Tibial artery (tissue), 4 donors: ENCODE results near the gene STRIP1.

ENCODE experiments used
- DNase-seq, 2 donors: peaks; one replicate each; pipeline ENCODE4 v3.0.0-alpha.2; 2019
- H3K27ac ChIP-seq, 2 donors: fragments of 200-600 bp; sonication (generic) in 1 of 2; 1 replicate in 1 of 2; 2 replicates in 1 of 2; pipeline ENCODE4 v1.5.1; 2018 to 2019; ENCODE audit warnings: mild to moderate bottlenecking in 1 of 2
- H3K27me3 ChIP-seq, 2 donors: fragments of 200-600 bp; sonication (generic) in 1 of 2; one replicate each; pipeline versions ENCODE4 v1.5.1 to v1.6.0; 2016 to 2019
- H3K36me3 ChIP-seq, 3 donors: fragments of 200-600 bp; sonication (generic) in 2 of 3; one replicate each; pipeline ENCODE4 v1.5.1; 2016 to 2019; ENCODE audit warnings: mild to moderate bottlenecking in 2 of 3
- H3K4me1 ChIP-seq, 4 donors: fragments of 200-600 bp; sonication (generic) in 2 of 4; 1 replicate in 3 of 4; 2 replicates in 1 of 4; pipeline ENCODE4 v1.5.1; 2016 to 2019
- H3K4me3 ChIP-seq, 2 donors: fragments of 200-600 bp; sonication (generic) in 1 of 2; 1 replicate in 1 of 2; 2 replicates in 1 of 2; pipeline ENCODE4 v1.5.1; 2018 to 2019; ENCODE audit warnings: mild to moderate bottlenecking in 2 of 2
- H3K9me3 ChIP-seq, 3 donors: fragments of 200-600 bp; sonication (generic) in 1 of 3; one replicate each; pipeline ENCODE4 v1.5.1; 2016 to 2019
- CTCF ChIP-seq, 2 experiments: fragments of 200-600 bp in 1 of 2; fragments of 450-650 bp in 1 of 2; IDR thresholded peaks; one replicate each; pipeline ENCODE4 v1.5.1; 2017 to 2019; ENCODE audit warnings: antibody characterized with exemption in 2 of 2, mild to moderate bottlenecking in 1 of 2, moderate library complexity in 1 of 2
- intact Hi-C: fragments of 100-400 bp; cut with DNase I; formaldehyde crosslinking; loops from one replicate; pipeline ENCODE4 v1.15.0; 2023; ENCODE audit warnings: low total_unique reads

The STRIP1 gene

GRCh38 chr1:110086961-110087360 is 52.5 kb downstream of the STRIP1 start:
- no peak for DNase-seq
- H3K9me3 ChIP-seq: no peaks in the 10 kb centered on the region
- intact Hi-C loops: no loop called here
- H3K4me3 ChIP-seq: no peak overlapping the region
- TF ChIP-seq CTCF (IDR thresholded peaks at IDR 0.05): no peak
- H3K36me3 ChIP-seq: no peaks in the 10 kb centered on the region
- H3K27me3 ChIP-seq: peaks cover 0 to 2% of the 10 kb centered on the region in 2 donors
- H3K4me1 ChIP-seq: peaks cover 0 to 12% (median 5%) of the 10 kb centered on the region in 4 donors
- H3K27ac ChIP-seq: no peak overlapping the region

- Histone ChIP-seq H3K4me3 (no peak overlapping the region), H3K4me1 (peaks cover 0 to 12% (median 5%) of the 10 kb centered on the region in 4 donors), H3K27ac (no peak overlapping the region), H3K36me3 (no peaks in the 10 kb centered on the region), H3K27me3 (peaks cover 0 to 2% of the 10 kb centered on the region in 2 donors), H3K9me3 (no peaks in the 10 kb centered on the region)
- peak in 1 of 2 donors; percentile 49 for DNase-seq
- intact Hi-C loops: no loop called here
- TF ChIP-seq CTCF (IDR thresholded peaks at IDR 0.05): peak; percentile 46 to 66
These were observed 53.7 kb downstream of the STRIP1 start for GRCh38 chr1:110087812-110088738.

GRCh38 chr1:110088739-110089316 is 54.4 kb downstream of the STRIP1 start:
- no peaks in the 10 kb centered on the region for H3K36me3 ChIP-seq
- H3K27me3 ChIP-seq: peaks cover 0 to 2% of the 10 kb centered on the region in 2 donors
- intact Hi-C loops: no loop called here
- no peak overlapping the region for H3K27ac ChIP-seq
- no peak overlapping the region for H3K4me3 ChIP-seq
- peaks cover 0 to 9% (median 5%) of the 10 kb centered on the region in 4 donors for H3K4me1 ChIP-seq
- no peaks in the 10 kb centered on the region for H3K9me3 ChIP-seq
- TF ChIP-seq CTCF (IDR thresholded peaks at IDR 0.05): no peak
- DNase-seq: no peak

GRCh38 chr1:110089561-110090275 is 55.3 kb downstream of the STRIP1 start:
- no peak for TF ChIP-seq CTCF (IDR thresholded peaks at IDR 0.05)
- H3K27ac ChIP-seq: no peak overlapping the region
- peaks cover 0 to 4% of the 10 kb centered on the region in 2 donors for H3K27me3 ChIP-seq
- H3K36me3 ChIP-seq: no peaks in the 10 kb centered on the region
- H3K9me3 ChIP-seq: no peaks in the 10 kb centered on the region
- H3K4me3 ChIP-seq: no peak overlapping the region
- H3K4me1 ChIP-seq: peaks cover 0 to 9% (median 2%) of the 10 kb centered on the region in 4 donors
- intact Hi-C loops: no loop called here
- DNase-seq: no peak

- TF ChIP-seq CTCF (IDR thresholded peaks at IDR 0.05): no peak
- DNase-seq: no peak
- no peak overlapping the region for H3K27ac ChIP-seq
- H3K36me3 ChIP-seq: no peaks in the 10 kb centered on the region
- peaks cover 0 to 9% (median 0%) of the 10 kb centered on the region in 4 donors for H3K4me1 ChIP-seq
- H3K27me3 ChIP-seq: peaks cover 0 to 6% of the 10 kb centered on the region in 2 donors
- no peaks in the 10 kb centered on the region for H3K9me3 ChIP-seq
- no peak overlapping the region for H3K4me3 ChIP-seq
- intact Hi-C loops: no loop called here
These were observed 57.0 kb downstream of the STRIP1 start for GRCh38 chr1:110091381-110091780.
